K562 (cell line): Measurements from ENCODE around the gene SFSWAP. TPM values are rescaled to one million over a fixed set of nuclear protein-coding genes. Genes with fewer than 3 reads are reported as not detected.

Experiments
- ATAC-seq: fragments of 200-7000 bp; cut with Tn5 transposase; 3 replicates; pipeline ENCODE4 v1.9.1; 2020; ENCODE audit warnings: moderate library complexity
- BruUV-seq: library from RNA; stranded (reverse); fragments of 400-500 nt; replicated peaks from 2 replicates; lab custom pipeline; 2021; lab: Mats Ljungman, UMichigan
- CTCF ChIA-PET: fragments of 300-600 bp; formaldehyde crosslinking; extraction: SDS; loops from one replicate; lab custom pipeline; 2021; ENCODE audit warnings: low intra/inter-chr PET ratio; lab: Yijun Ruan, JAX
- POLR2A ChIA-PET: fragments of 300-600, 350-650 bp; sonication (Branson Sonifier 250); formaldehyde crosslinking; extraction: SDS; loops from one replicate; lab custom pipeline; 2021; ENCODE audit warnings: antibody characterized with exemption, inconsistent platforms; lab: Yijun Ruan, JAX
- DNase-seq, 4 experiments: peaks; one replicate each; pipeline versions ENCODE4 v3.0.0 to v3.0.0-alpha.2; 2011 to 2018; ENCODE audit warnings: low spot score in 3 of 4, mixed read lengths in 3 of 4; ENCODE audit errors: extremely low read depth in 1 of 4
- FAIRE-seq: peaks from 2 replicates; lab custom pipeline; 2011; peaks lifted over from hg19 to GRCh38; lab: Jason Lieb, UNC
- H2AFZ ChIP-seq: 2 replicates; pipeline ENCODE4 v1.6.0; 2011; ENCODE audit warnings: low read depth, low read length, control low read depth, inconsistent platforms
- H3K27ac ChIP-seq: fragments of 200-600 bp; 3 replicates; pipeline ENCODE4 v1.8.0; 2011; ENCODE audit warnings: low read depth, mild to moderate bottlenecking, control low read depth, inconsistent platforms, low read length, moderate library complexity, mixed read lengths; ENCODE audit errors: extremely low read depth
- H3K27me3 ChIP-seq, 2 experiments: fragments of 300-600 bp in 1 of 2; 2 replicates in 1 of 2; 3 replicates in 1 of 2; pipeline versions ENCODE4 v1.6.0 to v1.8.0; 2011; ENCODE audit warnings: inconsistent platforms in 2 of 2, low read length in 2 of 2, mild to moderate bottlenecking in 1 of 2, mixed read lengths in 1 of 2, moderate library complexity in 1 of 2; ENCODE audit not compliant: control insufficient read depth in 2 of 2, insufficient read depth in 2 of 2
- H3K36me3 ChIP-seq: fragments of 300-600 bp; 3 replicates; pipeline ENCODE4 v1.8.0; 2011; ENCODE audit warnings: mild to moderate bottlenecking, low read length, inconsistent platforms; ENCODE audit not compliant: control insufficient read depth, insufficient read depth
- H3K4me1 ChIP-seq, 2 experiments: fragments of 200-600 bp in 1 of 2; replicated peaks in 1 of 2; 2 replicates in 1 of 2; 3 replicates in 1 of 2; pipeline versions ENCODE4 v1.5.1 to v1.8.0; 2011; ENCODE audit warnings: inconsistent platforms in 2 of 2, low read length in 2 of 2, mild to moderate bottlenecking in 1 of 2, mixed read lengths in 1 of 2, moderate library complexity in 1 of 2; ENCODE audit not compliant: control insufficient read depth in 2 of 2, insufficient read depth in 2 of 2
- H3K4me2 ChIP-seq: 2 replicates; pipeline ENCODE4 v1.6.1; 2011; ENCODE audit warnings: low read length, control low read depth, inconsistent platforms, mixed read lengths; ENCODE audit not compliant: insufficient read depth
- H3K4me3 ChIP-seq: fragments of 200-600 bp; sonication (generic), shearing (Covaris generic); 2 replicates; pipeline ENCODE4 v1.5.1; 2016; ENCODE audit warnings: control low read depth, inconsistent platforms
- H3K79me2 ChIP-seq: fragments of 200-600 bp; 3 replicates; pipeline ENCODE4 v1.8.0; 2011; ENCODE audit warnings: low read length, inconsistent platforms; ENCODE audit not compliant: control insufficient read depth, insufficient read depth
- H3K9ac ChIP-seq, 2 experiments: 2 replicates each; pipeline versions ENCODE4 v1.6.0 to v1.6.1; 2011; ENCODE audit warnings: low read depth in 2 of 2, low read length in 2 of 2, control low read depth in 1 of 2, inconsistent platforms in 1 of 2, mild to moderate bottlenecking in 1 of 2, mixed read lengths in 1 of 2; ENCODE audit not compliant: insufficient read depth in 1 of 2
- H3K9me1 ChIP-seq: one replicate; pipeline ENCODE4 v1.6.0; 2011; ENCODE audit warnings: inconsistent platforms, mild to moderate bottlenecking, low read length, moderate library complexity; ENCODE audit not compliant: control insufficient read depth, insufficient read depth
- H3K9me3 ChIP-seq: replicated peaks from 2 replicates; pipeline ENCODE4 v1.5.1; 2011; ENCODE audit warnings: low read depth, low read length, inconsistent platforms; ENCODE audit not compliant: control insufficient read depth, insufficient read depth
- H4K20me1 ChIP-seq: replicated peaks from 2 replicates; pipeline ENCODE4 v1.6.1; 2011; ENCODE audit warnings: low read length, inconsistent platforms, mixed read lengths; ENCODE audit not compliant: control insufficient read depth, insufficient read depth
- CXXC5 ChIP-seq: fragments of 250-450 bp; sonication (Bioruptor Pico); IDR thresholded peaks from 2 replicates; pipeline ENCODE4 v1.8.0; 2022; ENCODE audit warnings: inconsistent platforms, mild to moderate bottlenecking, moderate library complexity
- HNRNPL ChIP-seq: fragments of 200-400 bp; formaldehyde crosslinking; IDR thresholded peaks from 2 replicates; pipeline ENCODE4 v1.6.1; 2017; ENCODE audit warnings: low read depth, mild to moderate bottlenecking, low read length
- WGBS: fragments of 100-300 bp; shearing (Covaris generic); methylation state at CpG from one replicate; pipeline ENCODE4 v1.1.6; 2016; ENCODE audit warnings: low coverage, mixed read lengths; ENCODE audit not compliant: insufficient coverage; ENCODE audit errors: missing lambda C conversion rate; 5-methylcytosine and 5-hydroxymethylcytosine counted together
- in situ Hi-C: fragments of 300-500 bp; cut with MboI; formaldehyde crosslinking; loops from 4 replicates; pipeline ENCODE4 v1.15.0; 2018; ENCODE audit warnings: inconsistent platforms, mixed read lengths
- intact Hi-C: fragments of 100-400 bp; cut with micrococcal nuclease; formaldehyde crosslinking; loops from 2 replicates; pipeline ENCODE4 v1.14.2; 2022
- polyA plus RNA-seq, 8 experiments: library from polyadenylated mRNA; depleted of rRNA in 4 of 8; stranded (reverse) in 5 of 8; unstranded in 3 of 8; fragments of >200 nt; fragmentation: Nextera tagmentation in 2 of 8; fragmentation: Illumina TruSeq in 1 of 8; extraction: Ambion mirVana in 2 of 8; extraction: Trizol in 1 of 8; gene quantifications; 2 replicates each; pipeline versions ENCODE4 v1.2.1 to v1.2.3, GENCODE V29; 2011 to 2014; ENCODE audit warnings: inconsistent platforms in 1 of 8, missing spikeins in 1 of 8
- total RNA-seq, 7 experiments: library from RNA; depleted of rRNA in 6 of 7; stranded (reverse); fragments of >200 nt in 6 of 7; fragmentation: Illumina TruSeq in 2 of 7; extraction: Trizol in 2 of 7; gene quantifications; 2 replicates each; pipeline versions ENCODE4 v1.2.1 to v1.2.3, GENCODE V29; 2011 to 2021; ENCODE audit warnings: low replicate concordance in 1 of 7
- TF ChIP-seq, protein P1 (sequence below): fragments of 150-350 bp; conservative IDR thresholded peaks from 2 replicates; pipeline ENCODE4 v1.6.1; 2014; ENCODE audit warnings: low read length
- TF ChIP-seq, protein P2 (sequence below): fragments of 450-650 bp; IDR thresholded peaks from 2 replicates; pipeline ENCODE4 v1.6.1; 2016; ENCODE audit warnings: low read depth, mild to moderate bottlenecking, moderate library complexity

Gene SFSWAP
- total and polyA plus RNA-seq, 9 of the 15 experiments (the other 6 are each of a cell fraction or from before 2014, with no cell fraction given): 2.4 to 60.4 (median 32.6) TPM

DNA sequence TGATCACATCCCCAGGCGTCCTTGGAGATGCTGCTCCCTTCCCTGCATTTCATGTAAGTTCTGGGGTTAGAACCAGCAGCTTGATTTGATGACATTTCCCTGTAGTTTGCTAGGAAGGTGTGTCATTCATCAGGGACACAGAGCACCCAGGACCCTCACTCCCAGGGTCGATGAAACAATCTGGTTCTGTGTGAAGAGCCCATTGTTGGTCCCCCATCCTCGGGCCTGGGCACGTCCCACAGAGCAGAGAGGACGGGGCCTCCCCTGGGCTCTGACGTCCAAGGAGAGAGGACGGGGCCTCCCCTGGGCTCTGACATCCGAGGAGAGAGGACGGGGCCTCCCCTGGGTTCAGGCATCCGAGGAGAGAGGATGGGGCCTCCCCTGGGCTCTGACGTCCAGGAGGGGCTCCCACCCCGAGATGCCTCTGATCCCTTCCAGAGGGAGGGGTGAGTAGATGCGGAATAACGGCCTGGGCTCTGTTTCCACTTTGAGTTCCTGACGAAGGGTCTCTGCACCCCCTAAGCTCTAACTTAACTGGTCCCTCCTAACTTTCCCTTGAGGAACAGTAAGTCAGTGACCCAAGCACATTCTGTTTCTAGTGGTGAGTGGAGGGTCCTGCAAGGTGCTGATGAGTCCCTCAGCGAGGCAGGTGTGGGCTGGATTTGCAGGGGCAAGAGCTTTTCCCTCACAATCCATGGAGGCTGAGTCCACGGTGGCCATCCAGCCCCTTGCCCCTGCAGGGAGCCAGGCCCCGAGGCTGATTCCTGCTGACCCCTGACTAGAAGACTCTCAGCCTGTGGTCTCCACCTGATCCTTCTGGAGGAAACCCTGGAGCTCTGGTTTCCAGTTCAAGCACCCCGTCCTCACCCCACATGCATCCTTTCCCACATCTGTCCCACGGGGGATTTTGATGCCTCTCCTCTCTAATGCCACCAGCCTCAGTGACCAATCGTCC, 35.5 kb upstream of the SFSWAP start:
- H2AFZ ChIP-seq: no peak overlapping the region
- POLR2A ChIA-PET: no interaction called here
- no peaks in the 10 kb centered on the region for H3K79me2 ChIP-seq
- H3K4me1 ChIP-seq: peaks cover 0 to 13% of the 10 kb centered on the region in 2 experiments; a peak in 2 of 5 replicates
- H3K36me3 ChIP-seq: no peaks in the 10 kb centered on the region
- H4K20me1 ChIP-seq: no peaks in the 10 kb centered on the region; the same call in 1 of the 2 replicates
- H3K27me3 ChIP-seq: peaks cover 24 to 47% of the 10 kb centered on the region in 2 experiments
- in situ Hi-C loops: loop anchor here (10.0 kb wide), 1 partner anchor 1601 kb away; no protein-coding TSS in a partner anchor
- CTCF ChIA-PET: no interaction called here
- DNase-seq (no peak), FAIRE-seq (no peak), ATAC-seq (no peak)
- H3K9me3 ChIP-seq: no peaks in the 10 kb centered on the region
- H3K4me2 ChIP-seq: no peak overlapping the region
- WGBS: 3% methylated on average over 18 of the region's 21 CpGs
- peaks cover 3% of the 10 kb centered on the region for H3K9me1 ChIP-seq
- H3K9ac ChIP-seq: no peak overlapping the region
- TF ChIP-seq HNRNPL (no peak), CXXC5 (CRISPR knock-in tag) (no peak)
- TF ChIP-seq, protein P1, sequence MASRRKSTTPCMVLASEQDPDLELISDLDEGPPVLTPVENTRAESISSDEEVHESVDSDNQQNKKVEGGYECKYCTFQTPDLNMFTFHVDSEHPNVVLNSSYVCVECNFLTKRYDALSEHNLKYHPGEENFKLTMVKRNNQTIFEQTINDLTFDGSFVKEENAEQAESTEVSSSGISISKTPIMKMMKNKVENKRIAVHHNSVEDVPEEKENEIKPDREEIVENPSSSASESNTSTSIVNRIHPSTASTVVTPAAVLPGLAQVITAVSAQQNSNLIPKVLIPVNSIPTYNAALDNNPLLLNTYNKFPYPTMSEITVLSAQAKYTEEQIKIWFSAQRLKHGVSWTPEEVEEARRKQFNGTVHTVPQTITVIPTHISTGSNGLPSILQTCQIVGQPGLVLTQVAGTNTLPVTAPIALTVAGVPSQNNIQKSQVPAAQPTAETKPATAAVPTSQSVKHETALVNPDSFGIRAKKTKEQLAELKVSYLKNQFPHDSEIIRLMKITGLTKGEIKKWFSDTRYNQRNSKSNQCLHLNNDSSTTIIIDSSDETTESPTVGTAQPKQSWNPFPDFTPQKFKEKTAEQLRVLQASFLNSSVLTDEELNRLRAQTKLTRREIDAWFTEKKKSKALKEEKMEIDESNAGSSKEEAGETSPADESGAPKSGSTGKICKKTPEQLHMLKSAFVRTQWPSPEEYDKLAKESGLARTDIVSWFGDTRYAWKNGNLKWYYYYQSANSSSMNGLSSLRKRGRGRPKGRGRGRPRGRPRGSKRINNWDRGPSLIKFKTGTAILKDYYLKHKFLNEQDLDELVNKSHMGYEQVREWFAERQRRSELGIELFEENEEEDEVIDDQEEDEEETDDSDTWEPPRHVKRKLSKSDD: no peak
- TF ChIP-seq, protein P2, sequence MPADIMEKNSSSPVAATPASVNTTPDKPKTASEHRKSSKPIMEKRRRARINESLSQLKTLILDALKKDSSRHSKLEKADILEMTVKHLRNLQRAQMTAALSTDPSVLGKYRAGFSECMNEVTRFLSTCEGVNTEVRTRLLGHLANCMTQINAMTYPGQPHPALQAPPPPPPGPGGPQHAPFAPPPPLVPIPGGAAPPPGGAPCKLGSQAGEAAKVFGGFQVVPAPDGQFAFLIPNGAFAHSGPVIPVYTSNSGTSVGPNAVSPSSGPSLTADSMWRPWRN: no peak
- BruUV-seq: no TSS peak
- H3K27ac ChIP-seq: no peak overlapping the region
- intact Hi-C loops: no loop called here
- no peak overlapping the region for H3K4me3 ChIP-seq
